ENCODE data around the gene PSMC3IP.

PSMC3IP gene

GRCh38 chr17:42538482-42538881, 39.0 kb downstream of the PSMC3IP start:
- no peak for DNase-seq (ENCODE audit: low read depth in 2 of 2)

- DNase-seq (ENCODE audit: low read depth in 2 of 2), result no peak
These were observed 39.6 kb downstream of the PSMC3IP start for GRCh38 chr17:42537826-42538451.

- no peak for DNase-seq (ENCODE audit: low read depth in 2 of 2)
These were observed 40.2 kb downstream of the PSMC3IP start for GRCh38 chr17:42537156-42537805.

GRCh38 chr17:42536372-42537155, 41.0 kb downstream of the PSMC3IP start:
- no peak for DNase-seq (ENCODE audit: low read depth in 2 of 2)

- peak; percentile 57 to 70 for DNase-seq (ENCODE audit: low read depth in 2 of 2)
These were observed 41.5 kb downstream of the PSMC3IP start, which contains the start of gene NAGLU for GRCh38 chr17:42536048-42536371. NAGLU (plus strand) TSS chr17:42536241; CDS start chr17:42536273, 32 bp downstream.

GRCh38 chr17:42535155-42536047, 42.1 kb downstream of the PSMC3IP start:
- no peak for DNase-seq (ENCODE audit: low read depth in 2 of 2)

GRCh38 chr17:42531455-42532354, 45.8 kb downstream of the PSMC3IP start:
- no peak for DNase-seq (ENCODE audit: low read depth in 2 of 2)

GRCh38 chr17:42530952-42531454, 46.5 kb downstream of the PSMC3IP start:
- no peak for DNase-seq (ENCODE audit: low read depth in 2 of 2)

GRCh38 chr17:42529061-42529460, 48.5 kb downstream of the PSMC3IP start:
- DNase-seq (ENCODE audit: low read depth in 2 of 2), result no peak

- no peak for DNase-seq (ENCODE audit: low read depth in 2 of 2)
These were observed 49.6 kb downstream of the PSMC3IP start for GRCh38 chr17:42527932-42528331.

GRCh38 chr17:42526031-42526444, 51.5 kb downstream of the PSMC3IP start:
- no peak for DNase-seq (ENCODE audit: low read depth in 2 of 2)

GRCh38 chr17:42525221-42525620, 52.3 kb downstream of the PSMC3IP start:
- peak; percentile 83 to 84 for DNase-seq (ENCODE audit: low read depth in 2 of 2)

- DNase-seq (ENCODE audit: low read depth in 2 of 2), result no peak
These were observed 54.7 kb downstream of the PSMC3IP start for GRCh38 chr17:42522798-42523278.
